COLO829 (cell line): Measurements from ENCODE around the gene TBC1D8.

ENCODE experiments used
- DNase-seq: peaks from one replicate; pipeline ENCODE4 v3.0.0; 2012; ENCODE audit warnings: low spot score

TBC1D8 gene

DNA sequence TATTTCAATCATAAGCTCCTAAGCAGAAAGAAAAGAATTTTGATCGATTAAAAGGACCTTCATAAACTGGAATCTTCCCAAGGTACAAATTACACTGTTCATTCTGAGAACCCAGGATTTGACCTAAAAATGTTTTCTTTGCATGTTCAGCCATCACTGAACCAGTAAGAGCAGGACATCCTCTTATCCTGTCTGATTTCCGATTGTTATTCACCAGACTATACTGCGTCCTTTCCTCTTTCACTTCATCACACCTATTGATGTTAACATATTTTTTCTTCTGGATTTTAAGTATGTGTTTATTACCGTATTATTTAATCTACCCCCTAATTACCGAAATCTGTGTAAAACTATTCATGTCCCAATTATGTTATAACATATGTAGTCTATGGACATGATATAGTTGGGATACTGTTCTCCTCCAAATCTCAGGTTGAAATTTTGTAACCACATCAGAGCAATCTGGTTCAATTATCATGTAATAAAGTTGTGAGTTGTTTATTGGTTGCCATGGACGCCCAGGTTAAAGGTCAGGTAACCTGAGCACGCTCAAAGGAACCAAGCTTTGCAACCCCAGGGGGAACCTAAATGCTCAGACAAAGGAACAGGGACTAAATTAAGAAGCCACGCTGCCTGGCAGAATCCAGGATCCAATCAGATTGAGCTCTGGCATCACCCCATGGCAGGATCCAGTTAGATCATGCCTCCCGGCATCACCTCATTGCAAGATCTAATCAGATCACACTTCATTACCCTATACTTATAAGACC is 11.6 kb upstream of the TBC1D8 start:
- DNase-seq: no peak

DNA sequence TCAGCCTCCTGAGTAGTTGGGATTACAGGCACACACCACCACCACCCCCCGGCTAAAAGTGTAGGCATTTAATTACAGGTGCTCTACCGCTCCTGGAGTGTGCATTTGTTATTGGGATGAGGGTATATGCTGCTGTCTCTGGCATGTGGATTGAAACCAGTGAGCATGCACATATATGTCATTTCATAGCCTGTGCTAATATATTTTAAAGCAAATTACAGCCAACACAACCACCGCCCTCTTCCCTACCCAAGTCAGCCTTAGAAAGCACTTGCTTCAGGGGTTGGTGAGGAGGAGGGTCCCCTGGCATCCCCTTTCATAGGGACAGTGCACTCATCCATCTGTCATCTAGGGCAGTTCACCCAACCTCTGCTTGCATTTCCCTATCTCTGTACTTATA is 10.5 kb upstream of the TBC1D8 start:
- no peak for DNase-seq

DNA sequence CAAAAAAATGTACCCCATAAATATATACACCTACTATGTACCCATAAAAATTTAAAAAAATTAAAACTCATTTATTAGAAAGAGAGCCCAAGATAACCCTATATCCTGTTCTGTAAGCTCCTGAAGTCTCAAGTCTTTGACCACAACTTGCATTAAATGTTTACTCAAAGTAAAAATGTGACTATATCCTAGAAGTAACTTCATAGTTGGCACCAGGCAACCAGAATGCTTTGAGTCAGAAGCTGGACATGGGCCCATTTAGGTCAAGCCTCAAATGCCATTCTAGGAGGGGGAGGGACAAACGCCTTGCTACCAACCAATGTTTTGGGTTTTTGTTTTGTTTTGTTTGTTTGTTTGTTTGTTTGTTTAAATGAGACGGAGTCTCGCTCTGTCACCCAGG is 9.3 kb upstream of the TBC1D8 start:
- no peak for DNase-seq

DNA sequence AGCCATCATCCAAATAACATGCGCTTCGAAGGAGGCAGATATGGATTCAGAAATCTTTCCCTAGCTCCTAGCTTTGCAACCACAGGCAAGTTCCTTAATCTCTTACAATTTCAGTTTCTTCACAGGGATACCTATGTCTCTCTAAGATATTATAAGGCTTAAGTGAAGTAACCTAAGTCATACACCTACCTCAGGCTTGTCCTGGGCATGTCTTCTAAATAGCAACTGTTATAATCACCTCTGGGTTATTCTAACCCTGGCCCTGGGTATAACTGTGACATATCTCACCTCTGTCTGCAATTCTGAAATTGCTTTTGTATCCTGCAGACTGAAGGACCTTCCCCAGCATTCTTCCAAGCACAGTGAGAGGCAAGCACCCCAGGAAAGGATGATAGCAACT is 8.3 kb upstream of the TBC1D8 start:
- no peak for DNase-seq

DNA sequence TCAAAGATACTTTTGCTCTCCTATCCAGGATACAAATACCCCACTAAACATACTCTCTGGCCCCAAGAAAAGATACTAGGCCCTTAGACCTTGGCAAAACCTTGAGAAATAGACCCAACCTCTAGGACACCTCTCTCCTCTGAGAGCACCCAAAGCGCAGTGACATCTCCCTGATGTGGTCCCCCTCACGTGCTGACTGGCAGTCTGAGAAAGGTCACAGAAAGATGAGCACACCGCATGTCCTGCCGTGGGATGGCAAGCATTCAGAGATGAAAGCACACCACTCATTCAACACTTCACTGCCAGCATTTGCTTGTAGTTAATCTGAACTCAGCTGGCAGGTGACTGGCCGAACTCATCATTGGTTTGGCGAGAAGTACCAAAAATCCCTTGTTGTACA is 6.1 kb upstream of the TBC1D8 start:
- no peak for DNase-seq

DNA sequence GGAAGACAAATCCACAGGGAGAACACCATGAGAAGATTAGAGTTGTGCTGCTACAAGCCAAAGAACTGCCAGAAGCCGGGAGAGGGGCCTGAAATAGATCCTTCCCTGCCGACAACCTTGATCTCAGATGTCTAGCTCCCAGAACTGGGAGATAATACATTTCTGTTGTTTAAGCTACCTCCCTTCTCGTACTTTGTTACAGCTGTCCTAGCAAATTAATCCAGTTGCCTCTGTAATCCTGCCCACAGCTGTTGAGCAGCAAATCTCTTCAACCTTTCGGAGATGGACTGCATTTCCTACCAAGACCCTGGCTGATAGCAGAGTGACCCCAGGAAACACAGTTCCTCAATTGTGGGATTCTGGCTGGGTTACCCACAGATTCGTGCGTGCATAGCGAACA is 2.6 kb upstream of the TBC1D8 start:
- DNase-seq: no peak

DNA sequence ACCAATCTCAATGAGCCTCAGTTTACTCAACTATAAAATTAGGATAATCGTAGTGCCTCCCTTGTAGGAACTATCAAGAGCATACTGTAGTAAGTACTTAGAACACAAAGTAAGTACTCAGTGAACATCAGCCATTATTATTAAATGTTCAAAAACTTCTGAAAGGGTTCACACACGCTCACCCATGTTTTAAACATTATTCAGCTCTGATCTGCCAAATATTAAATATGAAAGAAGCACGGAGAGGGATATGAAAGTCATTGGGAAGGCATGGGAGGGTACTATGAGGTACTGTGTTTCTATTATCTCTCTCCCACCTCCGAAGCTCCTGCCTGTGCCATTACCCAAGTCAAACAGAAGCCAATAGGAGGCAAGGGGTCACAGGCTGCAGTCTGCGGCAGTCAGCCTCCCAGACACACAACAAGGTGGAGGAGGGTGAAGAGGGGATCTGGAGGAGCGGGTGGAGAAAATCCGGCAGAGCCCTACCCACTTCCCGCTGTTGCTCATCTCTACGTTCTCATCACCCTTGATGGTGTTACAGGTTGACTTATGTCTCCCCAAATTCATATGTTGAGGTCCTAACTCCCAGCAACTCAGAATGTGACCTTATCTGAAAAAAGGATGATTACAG is 2.0 kb upstream of the TBC1D8 start:
- no peak for DNase-seq

DNA sequence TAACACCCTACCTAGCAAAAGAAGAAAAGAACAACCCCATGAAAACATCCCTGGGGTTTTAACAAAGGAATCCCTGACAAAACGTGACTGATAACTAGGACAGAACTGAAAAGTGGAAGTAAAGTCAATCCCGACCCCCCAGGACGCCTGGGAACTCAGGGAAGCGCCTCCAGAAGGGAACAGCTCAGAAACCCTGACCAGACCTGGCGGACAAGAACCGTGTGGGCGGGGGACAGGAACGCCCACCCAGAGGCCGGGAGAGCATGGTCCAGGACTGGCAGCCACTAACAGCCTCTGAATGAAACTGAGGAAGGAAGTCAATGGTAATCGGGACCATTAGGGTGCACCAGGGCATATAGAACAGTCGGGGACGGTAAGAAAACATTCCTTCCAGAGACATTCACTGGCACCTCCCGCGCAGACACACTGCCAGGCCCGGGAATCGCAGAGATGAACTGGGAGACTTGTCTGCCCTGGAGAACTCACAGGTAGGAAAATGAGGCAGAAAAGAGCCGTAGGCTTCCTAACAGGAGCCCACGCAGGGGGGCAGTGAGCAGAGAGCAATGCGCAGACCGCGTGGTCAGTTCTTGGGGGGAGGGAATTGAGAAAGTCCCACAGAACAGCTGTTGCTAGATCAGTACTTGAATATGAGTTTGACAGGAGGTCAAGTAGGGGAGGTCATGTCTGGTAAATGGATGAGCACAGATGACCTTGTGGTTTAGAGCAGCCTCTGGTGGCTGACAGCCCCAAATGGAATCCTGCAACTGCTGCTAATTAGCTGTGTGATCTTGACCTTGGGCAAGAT is 1.3 kb upstream of the TBC1D8 start:
- DNase-seq: peak; percentile 66

DNA sequence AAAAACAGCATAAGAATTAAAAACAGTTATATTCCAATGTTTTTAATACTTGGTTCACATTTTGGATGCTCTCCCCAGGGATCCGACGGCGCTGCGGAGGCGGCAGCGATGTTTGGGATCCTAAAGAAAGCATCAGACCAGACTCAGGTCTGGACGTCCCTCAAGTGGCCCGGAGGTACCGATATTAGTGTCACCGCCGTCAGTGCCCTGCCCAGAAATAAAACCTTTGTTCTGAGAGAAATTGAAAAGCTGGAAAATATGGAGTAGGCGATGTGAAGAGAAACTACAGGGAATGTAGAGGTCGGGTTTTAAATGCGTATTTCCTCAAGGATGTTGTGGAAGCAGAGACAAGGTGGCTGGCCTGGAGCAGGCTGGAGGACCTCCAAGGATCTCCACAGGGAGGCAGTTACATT is 683 bp upstream of the TBC1D8 start:
- DNase-seq: no peak

DNA sequence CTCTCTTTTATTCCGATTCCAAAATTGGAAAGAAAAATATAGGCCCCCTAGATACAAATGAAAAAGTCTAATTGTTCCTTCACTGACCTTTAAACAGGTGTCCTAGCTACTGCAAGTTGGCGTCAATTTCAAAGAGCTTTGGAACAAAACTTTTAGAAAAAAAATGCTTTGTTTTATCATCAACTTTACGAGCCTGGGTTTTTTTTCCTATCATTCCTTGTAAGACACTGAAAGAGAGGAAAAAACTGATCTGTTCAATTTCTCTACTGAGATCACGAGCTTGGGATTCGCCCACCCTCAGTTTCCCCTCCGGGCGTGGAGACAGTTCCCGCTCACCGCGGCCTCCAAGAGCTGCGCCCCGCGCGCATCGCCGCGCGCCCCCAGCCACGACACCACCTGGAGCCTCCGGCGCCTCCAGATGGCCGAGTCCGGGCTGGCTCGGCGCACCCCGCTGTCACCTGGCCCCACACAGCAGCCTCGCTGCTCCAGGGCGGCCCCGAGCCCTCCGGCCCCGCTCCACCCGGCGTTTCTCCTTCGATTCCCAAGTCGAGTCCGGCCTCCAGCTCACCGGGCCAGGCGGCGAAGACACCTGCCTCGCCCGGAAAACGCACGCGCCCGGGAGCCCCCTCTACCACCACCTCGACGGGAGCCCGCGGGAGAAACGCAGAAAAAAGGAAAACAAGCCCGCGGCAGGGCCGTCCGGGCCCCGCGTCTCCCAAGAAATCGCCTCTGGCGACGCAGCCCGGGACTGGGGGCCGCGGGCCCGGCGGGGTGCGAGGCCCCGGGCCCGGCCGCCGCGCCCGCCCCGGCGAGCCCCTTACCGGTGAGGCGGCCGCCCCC is 656 bp downstream of the TBC1D8 start:
- DNase-seq: no peak

DNA sequence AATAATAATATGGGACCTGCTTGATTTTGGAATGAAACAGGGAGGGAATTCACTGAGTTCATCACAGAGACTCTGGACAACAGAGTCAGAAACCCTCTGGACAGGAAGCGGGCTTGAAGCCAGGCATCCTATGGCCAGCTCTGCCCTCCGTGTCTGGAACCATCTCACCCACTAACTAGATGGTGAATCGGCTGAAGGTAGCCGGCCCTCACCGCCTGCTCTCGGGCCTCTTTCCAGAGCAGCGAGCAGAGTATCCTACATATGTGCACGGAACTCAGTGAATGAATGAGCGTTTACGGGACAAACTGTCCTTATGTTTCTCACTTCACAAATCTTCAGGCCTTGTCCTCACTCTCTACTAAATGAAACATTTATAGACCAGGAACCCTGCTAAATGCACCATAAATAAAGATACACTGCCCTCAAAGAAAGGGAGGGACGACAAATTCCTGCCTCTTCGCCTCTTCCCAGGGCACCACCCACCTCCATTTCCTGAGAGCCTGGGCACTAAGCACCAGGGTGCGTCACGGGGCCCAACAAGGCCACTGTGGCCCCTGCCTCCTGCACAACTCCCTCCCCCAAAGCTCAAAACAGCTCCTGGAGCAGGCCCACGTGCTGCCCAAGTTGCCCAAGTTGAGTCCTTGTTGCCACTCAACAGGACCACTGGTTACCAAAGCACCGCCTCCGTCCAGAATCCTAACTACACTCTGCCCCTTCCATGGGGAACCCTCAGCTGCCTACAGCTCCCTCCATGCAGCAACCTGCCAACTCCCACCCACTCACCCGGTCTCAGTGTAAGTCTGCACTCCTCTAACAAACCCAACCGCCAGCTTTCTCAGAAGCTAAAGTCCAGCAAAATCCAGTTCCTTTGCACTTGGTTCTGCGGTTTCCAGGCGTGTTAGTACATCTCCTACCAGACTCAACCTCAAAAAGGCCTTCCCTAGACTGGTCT is 1.7 kb downstream of the TBC1D8 start:
- DNase-seq: no peak

DNA sequence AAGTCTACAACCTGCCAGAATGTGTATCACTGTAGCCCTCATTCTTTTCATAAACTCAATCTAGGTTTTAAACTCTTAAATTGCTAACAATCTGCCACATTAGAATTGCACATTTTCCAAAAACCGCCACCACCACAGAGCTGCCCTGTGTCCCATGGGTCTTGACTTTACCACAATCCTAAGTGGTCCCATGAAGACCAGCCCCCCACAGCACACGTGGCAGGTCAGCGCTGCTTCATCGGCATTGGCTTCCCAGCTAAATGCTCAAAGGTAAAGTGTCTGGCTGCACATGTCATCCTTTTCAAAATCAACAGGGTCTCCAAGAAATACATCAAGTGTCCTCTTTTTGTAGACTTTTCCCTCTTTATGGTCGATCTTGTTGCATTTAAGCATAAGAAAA is 2.4 kb downstream of the TBC1D8 start:
- DNase-seq: no peak

DNA sequence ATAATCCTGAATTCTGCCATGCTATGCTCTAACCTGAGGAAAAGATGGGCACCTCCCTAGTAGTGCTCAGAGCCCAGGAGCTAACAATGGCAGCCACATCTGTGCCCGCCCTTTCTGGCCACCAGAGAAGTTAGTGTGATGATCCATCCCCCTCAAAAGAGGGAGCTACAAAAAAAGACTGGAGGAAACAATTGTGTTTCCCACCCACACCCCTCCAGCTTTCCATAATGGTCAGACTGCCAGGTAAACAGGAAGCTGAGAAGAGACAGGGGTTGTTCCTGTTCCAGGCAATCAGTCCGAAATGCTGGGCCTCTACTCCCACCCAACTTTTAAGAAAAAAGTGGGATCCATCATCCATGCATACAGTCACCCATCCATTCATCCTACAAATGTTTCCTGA is 3.2 kb downstream of the TBC1D8 start:
- DNase-seq: no peak

DNA sequence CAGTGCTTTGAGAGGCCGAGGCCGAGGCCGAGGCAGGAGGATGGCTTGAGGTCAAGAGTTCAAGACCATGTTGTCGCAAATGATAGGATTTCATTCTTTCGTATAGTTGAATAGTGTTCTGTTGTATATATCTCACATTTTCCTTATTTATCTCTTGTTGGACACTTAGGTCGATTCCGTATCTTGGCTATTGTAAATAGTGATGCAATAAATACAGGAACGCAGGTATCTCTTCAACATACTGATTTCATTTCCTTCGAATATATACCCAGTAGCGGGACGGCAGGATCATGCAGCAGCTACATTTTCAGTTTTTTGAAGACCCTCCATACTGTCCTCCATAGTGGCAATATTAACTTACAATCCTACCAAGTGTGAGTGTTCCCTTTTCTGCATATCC is 4.1 kb downstream of the TBC1D8 start:
- DNase-seq: no peak

DNA sequence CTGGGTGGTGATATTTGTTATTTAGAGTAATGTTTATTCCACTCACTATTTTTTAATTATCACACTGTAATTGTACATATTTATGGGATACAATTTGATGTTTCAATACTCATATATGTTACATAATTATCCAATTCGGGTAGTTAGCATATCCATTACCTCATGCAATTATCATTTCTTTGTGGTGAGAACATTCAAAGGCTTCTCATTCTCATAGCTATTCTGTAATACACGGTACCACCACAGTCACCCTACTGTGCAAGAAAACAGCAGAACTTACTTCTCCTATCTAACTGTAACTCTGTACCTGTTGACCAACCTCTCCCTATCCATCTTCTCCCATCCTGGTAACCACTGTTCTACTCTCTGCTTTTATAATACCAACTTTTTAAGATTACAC is 4.6 kb downstream of the TBC1D8 start:
- no peak for DNase-seq

DNA sequence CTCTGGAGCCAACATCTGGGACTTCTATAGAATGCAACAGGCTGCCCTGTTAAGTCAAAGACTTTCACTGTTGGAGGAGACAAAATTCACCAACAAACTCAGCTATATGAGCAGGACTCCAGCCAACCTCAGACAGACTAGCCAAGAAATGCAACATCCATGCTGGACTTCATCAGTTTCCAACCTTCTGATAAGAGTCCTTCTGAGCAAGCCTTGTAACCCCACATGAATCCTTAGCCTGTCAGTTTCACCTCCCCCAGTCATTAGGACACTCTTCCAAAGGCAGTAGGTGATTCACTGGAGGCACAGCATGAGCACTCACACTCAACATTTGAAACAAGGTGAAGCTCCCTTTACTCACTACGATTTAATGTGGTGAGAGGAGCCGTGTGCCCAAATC is 5.8 kb downstream of the TBC1D8 start:
- DNase-seq: no peak

DNA sequence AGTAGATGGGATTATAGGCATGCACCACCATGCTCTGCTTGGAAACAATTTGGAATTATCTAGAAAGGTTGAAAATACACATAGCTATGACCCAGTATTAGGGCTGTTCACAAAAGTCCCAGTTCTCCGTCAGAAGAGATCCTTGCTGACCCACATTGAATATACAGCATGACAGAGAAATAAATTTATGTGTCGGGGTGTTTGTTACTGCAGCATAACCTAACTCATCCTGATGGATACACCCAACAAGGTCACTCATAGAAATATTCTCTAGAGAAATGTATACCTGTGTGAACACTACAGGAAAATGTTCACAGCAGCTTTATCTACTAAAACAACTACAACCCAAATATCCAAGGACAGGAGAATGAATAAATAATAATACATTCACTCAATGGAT is 9.0 kb downstream of the TBC1D8 start:
- no peak for DNase-seq

DNA sequence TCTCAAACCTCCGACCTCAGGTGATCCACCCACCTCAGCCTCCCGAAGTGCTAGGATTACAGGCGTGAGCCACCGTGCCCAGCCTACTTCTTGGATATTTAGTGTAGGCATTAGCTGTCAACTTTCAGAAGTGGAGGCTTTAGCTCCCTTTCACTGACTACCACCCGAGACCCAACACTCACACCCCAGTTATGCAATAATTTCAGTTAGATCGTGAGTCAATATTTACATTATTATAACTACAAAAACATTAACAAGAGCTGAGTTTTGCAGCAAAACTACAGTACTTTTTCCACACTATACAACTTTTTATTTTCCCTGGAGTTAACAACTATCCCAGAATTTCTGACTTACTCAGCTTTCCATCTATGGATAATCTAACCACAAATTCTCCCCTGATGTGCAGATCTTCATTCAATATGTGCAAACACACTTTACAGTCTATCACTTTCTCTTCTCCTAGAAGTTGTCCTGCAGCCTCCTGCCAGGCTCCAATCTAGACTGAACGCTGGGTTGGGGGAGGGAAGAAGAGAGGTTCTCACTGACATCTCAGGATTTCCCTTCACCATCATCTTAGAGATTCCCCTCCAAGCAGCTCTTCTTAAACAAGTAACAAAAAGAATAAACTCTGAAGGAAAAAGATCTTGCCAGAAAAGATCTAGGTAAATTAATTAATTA is 10.1 kb downstream of the TBC1D8 start:
- no peak for DNase-seq

DNA sequence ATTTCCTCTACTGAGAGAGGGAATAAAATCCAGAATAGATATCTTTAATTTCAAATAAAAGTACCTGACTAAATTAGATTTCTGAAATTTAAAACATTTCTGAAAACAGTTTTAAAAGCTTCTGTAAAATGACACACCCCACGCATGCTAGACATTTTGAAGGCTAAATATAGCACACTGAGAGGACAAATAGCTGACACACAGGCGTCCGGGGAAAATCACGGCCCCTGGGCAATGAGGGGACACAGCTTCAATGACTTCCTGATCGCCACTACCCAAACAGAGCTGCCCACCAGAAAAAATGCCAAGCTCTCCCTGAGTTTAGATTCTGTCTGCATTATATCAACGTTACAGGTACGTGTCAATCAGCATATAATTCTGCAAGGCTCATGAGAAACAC is 10.9 kb downstream of the TBC1D8 start:
- no peak for DNase-seq

DNA sequence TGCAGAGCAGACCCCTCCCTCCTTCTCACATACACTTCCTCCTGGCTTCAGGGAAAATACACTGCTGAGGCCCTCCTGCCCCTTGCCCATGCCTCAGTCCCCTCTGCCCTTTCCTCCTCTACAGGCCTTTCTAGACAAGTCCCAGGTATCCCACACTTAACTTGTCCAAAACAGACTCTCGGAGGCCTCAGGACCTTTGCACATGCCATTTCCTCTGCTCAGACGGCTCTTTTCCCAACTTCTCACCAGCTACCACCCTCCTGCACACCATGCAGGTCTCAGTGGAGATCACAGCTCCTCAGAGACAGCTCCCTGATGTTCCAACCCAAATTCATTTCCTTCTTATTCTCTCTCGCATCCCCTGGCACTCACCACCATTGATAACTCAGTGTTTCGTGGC is 11.7 kb downstream of the TBC1D8 start:
- no peak for DNase-seq
